ENCODE measurements around the gene KNCN. TPM values are rescaled to one million over a fixed set of nuclear protein-coding genes. Genes with fewer than 3 reads are reported as not detected.

KNCN gene
- total RNA-seq, 1 donor from 2014 or later: not detected

- no peaks in the 10 kb centered on the region for H3K36me3 Mint-ChIP-seq (ENCODE audit: low read depth)
- H3K27me3 Mint-ChIP-seq: peaks cover 61% of the 10 kb centered on the region
- ATAC-seq (ENCODE audit: low read depth) (peak; percentile 76), DNase-seq (peak; percentile 51)
- H3K9me3 Mint-ChIP-seq: no peaks in the 10 kb centered on the region
- ChIA-PET CTCF (interaction anchor here (0.8 to 2.7 kb wide), 6 partner anchors 48 to 159 kb away, joined by 3 to 23 read pairs (median 6); no protein-coding TSS in a partner anchor), POLR2A (no interaction called here)
- TF ChIP-seq, protein P1, sequence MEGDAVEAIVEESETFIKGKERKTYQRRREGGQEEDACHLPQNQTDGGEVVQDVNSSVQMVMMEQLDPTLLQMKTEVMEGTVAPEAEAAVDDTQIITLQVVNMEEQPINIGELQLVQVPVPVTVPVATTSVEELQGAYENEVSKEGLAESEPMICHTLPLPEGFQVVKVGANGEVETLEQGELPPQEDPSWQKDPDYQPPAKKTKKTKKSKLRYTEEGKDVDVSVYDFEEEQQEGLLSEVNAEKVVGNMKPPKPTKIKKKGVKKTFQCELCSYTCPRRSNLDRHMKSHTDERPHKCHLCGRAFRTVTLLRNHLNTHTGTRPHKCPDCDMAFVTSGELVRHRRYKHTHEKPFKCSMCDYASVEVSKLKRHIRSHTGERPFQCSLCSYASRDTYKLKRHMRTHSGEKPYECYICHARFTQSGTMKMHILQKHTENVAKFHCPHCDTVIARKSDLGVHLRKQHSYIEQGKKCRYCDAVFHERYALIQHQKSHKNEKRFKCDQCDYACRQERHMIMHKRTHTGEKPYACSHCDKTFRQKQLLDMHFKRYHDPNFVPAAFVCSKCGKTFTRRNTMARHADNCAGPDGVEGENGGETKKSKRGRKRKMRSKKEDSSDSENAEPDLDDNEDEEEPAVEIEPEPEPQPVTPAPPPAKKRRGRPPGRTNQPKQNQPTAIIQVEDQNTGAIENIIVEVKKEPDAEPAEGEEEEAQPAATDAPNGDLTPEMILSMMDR (IDR thresholded peaks at IDR 0.05): no peak
- no peak overlapping the region for H3K27ac Mint-ChIP-seq
- H3K4me1 Mint-ChIP-seq: peaks cover 1% of the 10 kb centered on the region
- intact Hi-C loops (cut with micrococcal nuclease): loop anchor here (1.0 to 2.0 kb wide), 4 partner anchors 50 to 121 kb away; no protein-coding TSS in a partner anchor
- H3K4me3 Mint-ChIP-seq: no peak overlapping the region
These were observed 23.8 kb downstream of the KNCN start for GRCh38 chr1:46527474-46528296.

DNA sequence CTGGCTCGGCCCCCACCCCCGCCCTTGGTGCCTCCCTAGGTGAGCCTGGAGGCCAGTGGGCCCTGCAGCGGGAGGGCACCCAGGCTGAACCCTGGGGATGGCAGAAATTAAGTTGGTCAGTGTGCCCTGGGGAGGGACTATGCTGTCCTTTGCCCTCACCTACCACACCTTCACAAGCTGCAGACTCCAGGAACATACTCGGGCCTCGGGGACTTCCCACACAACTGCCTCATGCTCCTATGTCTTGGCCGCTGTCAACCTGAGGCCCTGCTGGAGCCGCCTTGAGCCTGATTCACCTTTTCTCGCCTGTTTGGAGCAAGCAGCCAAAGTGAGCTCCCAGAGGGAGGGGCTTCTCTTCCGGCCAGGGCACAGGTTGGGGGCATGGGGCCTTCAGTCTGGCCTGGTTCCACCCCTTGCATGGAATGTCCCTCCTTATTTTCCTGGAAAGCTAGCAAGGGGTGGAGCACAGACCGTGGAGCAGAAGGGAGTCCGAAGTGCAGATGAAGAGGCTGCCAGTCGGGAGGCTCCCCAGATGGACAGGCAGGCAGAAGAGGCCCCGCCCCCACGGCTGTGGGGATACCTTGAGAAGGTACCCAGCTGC is 24.7 kb downstream of the KNCN start:
- Mint-ChIP-seq H3K4me3 (no peak overlapping the region), H3K27ac (no peak overlapping the region), H3K27me3 (peaks cover 65% of the 10 kb centered on the region), H3K4me1 (no peaks in the 10 kb centered on the region), H3K9me3 (no peaks in the 10 kb centered on the region), H3K36me3 (ENCODE audit: low read depth) (no peaks in the 10 kb centered on the region)
- ATAC-seq (ENCODE audit: low read depth) (no peak), DNase-seq (no peak)
- TF ChIP-seq, protein P1 (IDR thresholded peaks at IDR 0.05): no peak
- ChIA-PET CTCF (interaction anchor here (0.5 to 2.7 kb wide), 6 partner anchors 50 to 158 kb away, joined by 3 to 15 read pairs (median 4); no protein-coding TSS in a partner anchor), POLR2A (no interaction called here)
- intact Hi-C loops (cut with micrococcal nuclease): no loop called here

DNA sequence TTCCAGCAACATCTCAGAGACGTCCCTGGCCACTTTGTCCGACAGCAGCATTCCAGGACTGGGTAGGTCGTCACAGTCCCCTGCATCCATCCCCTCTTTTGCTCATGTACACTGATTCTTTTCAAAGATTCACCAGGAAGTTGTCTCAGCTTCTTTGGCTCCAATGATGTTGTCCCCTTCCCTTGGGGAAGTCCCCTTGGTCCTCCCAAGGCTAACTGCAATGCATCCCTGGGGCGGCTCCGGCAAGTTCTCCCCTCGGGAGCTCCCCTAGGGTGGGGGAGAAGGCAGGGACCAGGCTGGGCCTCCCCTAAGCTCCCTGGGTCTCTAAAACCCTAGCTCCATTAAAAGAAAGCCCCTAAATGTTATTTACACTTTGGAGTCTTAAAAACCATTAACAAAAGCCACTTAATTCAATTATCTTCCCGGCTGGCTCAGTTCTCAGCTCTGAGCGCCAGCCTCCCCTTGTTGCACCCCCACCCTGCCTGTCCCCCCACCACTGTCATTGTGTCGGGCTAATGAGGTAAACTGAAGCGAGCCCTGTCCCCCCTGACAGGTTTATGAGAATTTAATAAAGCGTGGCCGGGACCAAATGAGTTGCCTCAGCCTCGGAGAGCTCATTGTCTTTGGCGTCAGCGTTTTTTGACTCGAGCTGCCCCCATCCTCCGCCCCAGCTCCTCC is 25.3 kb downstream of the KNCN start:
- no peak overlapping the region for H3K27ac Mint-ChIP-seq
- no peaks in the 10 kb centered on the region for H3K9me3 Mint-ChIP-seq
- TF ChIP-seq, protein P1 (IDR thresholded peaks at IDR 0.05): no peak
- ATAC-seq (ENCODE audit: low read depth) (no peak), DNase-seq (no peak)
- H3K36me3 Mint-ChIP-seq (ENCODE audit: low read depth): no peaks in the 10 kb centered on the region
- H3K4me3 Mint-ChIP-seq: no peak overlapping the region
- H3K27me3 Mint-ChIP-seq: peaks cover 61% of the 10 kb centered on the region
- CTCF ChIA-PET: interaction anchor here (0.5 to 2.7 kb wide), 4 partner anchors 49 to 123 kb away, joined by 3 to 15 read pairs (median 6); no protein-coding TSS in a partner anchor
- POLR2A ChIA-PET: no interaction called here
- intact Hi-C loops (cut with micrococcal nuclease): no loop called here
- H3K4me1 Mint-ChIP-seq: no peaks in the 10 kb centered on the region

DNA sequence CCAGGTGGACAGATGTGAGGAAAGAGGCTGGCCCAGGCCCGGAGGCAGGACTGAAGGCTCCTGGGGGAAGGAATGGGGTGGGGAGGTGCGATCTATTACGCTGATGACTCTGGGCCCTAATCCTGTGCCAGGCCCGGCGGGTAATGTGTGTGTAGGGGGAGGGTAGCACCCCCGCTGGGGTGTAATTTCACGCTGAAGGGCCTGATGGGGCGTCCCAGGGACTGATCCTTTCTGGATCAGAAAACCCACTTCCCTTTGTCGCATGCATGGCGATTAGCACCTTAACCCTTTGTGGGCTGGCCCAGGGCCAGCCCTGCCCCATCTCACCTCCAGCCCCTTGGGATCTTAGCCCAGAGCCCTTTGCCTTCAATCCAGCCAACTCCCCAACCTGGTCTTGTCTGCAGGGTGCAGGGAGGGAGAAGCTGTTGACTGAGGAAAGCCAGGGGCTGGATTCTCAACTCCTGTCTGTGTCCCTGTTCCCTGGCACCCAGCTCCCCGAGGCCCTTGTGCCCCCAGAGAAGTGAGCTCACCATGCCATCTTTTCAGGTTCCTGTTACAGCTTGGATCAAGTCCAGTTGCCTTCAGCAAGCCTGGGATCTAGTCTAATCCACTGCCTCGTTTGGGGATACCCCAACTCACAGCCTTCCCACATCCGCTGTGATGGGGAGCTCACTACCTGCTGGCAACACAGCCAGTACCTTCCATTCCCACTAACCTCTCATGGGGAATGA is 26.0 kb downstream of the KNCN start:
- ATAC-seq (ENCODE audit: low read depth): no peak
- H3K27me3 Mint-ChIP-seq: peaks cover 56% of the 10 kb centered on the region
- no peak overlapping the region for H3K4me3 Mint-ChIP-seq
- CTCF ChIA-PET: interaction anchor here (2.7 kb wide), 1 partner anchor 78 kb away, joined by 15 read pairs; no protein-coding TSS in a partner anchor
- TF ChIP-seq, protein P1 (IDR thresholded peaks at IDR 0.05): no peak
- intact Hi-C loops (cut with micrococcal nuclease): no loop called here
- POLR2A ChIA-PET: no interaction called here
- no peaks in the 10 kb centered on the region for H3K9me3 Mint-ChIP-seq
- H3K4me1 Mint-ChIP-seq: no peaks in the 10 kb centered on the region
- DNase-seq: no peak
- H3K36me3 Mint-ChIP-seq (ENCODE audit: low read depth): no peaks in the 10 kb centered on the region
- no peak overlapping the region for H3K27ac Mint-ChIP-seq

All from activated B cell treated with CpG ODN at 0.5 μM for 24 hours (primary cell).